ENCODE measurements around the gene ZNF618.

DNA sequence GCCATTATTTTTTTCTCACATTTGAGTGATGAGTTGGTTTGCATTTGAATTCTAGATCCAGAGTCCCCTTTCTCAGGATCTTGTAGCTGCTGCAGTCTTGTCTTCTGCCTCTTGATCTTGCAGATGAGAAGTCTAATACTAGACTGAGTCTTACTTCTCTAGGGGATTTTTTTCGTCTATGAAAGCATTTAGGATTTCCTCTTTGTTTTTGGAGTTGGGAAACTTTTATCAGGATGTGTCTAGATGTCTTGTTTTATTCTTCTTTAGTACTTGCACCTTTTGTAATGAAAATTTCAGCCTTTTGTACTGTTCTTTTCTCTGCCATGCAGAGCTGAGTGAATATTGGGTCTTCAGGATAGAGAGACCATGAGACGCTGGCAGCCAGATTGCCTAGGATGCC is 65.4 kb downstream of the ZNF618 start:
- TF ChIP-seq CTCF (IDR thresholded peaks at IDR 0.05) (no peak), POLR2A (IDR thresholded peaks at IDR 0.05) (no peak)
